Measurements from ENCODE around the gene RASA3. TPM values are rescaled to one million over a fixed set of nuclear protein-coding genes. Genes with fewer than 3 reads are reported as not detected.

The RASA3 gene
- total RNA-seq, 4 donors from 2014 or later: 29.5 to 38.1 (median 34.6) TPM

DNA sequence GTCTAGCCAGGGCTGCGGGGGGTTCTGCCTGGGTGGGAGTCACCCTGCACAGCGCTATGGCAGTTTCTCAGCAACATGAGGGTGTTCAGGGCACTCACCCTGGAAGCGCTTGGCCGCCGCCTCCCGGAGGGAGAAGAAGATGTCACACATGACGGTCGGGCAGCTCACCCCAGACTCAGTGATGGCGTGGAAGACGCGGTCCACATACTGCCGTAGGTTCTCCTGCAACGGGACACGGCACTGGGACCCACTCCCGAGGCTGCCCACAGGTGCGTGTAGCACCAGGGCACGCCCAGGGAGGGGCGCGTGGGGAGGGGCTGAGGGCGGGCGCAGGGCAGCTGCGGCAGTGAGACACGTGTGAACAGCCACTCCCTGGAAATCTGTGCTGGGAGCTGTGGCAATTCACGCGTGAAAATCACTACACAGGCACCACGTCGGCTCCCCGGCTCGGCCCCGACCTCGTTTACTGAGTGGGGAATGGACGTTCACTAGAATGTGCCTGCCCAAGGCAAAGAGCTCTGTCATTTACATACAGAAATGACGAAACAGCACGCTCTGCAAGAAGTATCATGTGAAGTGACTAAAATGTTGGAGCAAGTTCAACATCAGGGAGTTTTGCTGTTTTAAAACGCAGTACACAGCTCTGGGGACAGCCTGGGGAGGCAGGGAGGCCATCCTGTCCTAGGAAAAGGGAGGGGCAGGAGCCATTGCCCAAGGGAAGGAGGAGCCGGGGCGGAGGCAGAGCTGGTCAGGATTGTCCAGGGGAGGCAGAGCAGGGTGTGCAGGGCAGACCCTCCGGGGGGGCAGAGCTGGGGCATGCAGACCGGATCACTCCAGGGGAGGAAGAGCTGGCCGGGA lies 117.1 kb downstream of the RASA3 start:
- H3K27me3 ChIP-seq: peaks cover 0 to 4% (median 0%) of the 10 kb centered on the region in 4 donors

DNA sequence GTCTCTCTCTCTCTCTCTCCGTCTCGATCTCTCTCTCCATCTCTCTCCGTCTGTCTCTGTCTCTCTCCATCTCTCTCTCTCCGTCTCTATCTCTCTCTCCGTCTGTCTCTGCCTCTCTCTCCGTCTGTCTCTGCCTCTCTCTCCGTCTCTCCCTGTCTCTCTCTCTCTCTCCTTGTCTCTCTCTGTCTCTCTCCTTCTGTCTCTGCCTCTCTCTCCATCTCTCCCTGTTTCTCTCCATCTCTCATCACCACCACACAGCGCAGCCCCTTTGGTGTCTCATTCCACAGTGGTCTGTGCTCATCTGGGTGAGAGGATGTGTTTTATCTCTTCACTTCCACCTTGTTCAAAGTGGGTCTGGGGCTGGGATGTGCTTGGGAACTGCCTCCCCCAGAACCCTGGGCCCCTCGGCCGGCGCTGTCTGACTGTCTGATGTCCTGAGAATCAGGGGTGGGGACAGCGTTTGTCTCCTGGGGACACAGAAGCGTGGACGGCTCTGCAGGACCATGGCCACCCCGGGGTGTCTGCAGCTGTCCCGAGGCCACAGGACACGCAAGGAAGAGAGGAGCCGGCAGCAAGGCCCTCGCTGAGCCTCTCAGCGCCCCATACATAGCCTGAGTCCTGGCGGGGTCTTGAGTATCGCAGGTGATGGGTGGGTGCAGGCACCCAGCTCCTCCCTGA lies 118.3 kb downstream of the RASA3 start:
- intact Hi-C loops (cut with DNase I): no loop called here
- Histone ChIP-seq H3K9me3 (no peaks in the 10 kb centered on the region), H3K4me3 (no peak overlapping the region), H3K27me3 (peaks cover 0 to 4% (median 0%) of the 10 kb centered on the region in 4 donors), H3K36me3 (peaks cover 40 to 89% (median 78%) of the 10 kb centered on the region in 4 donors), H3K27ac (replicated peaks in 1 of 4) (no peak overlapping the region), H3K4me1 (no peaks in the 10 kb centered on the region)
- WGBS: 98% methylated on average over 14 of the region's 22 CpGs
- TF ChIP-seq, protein P1, sequence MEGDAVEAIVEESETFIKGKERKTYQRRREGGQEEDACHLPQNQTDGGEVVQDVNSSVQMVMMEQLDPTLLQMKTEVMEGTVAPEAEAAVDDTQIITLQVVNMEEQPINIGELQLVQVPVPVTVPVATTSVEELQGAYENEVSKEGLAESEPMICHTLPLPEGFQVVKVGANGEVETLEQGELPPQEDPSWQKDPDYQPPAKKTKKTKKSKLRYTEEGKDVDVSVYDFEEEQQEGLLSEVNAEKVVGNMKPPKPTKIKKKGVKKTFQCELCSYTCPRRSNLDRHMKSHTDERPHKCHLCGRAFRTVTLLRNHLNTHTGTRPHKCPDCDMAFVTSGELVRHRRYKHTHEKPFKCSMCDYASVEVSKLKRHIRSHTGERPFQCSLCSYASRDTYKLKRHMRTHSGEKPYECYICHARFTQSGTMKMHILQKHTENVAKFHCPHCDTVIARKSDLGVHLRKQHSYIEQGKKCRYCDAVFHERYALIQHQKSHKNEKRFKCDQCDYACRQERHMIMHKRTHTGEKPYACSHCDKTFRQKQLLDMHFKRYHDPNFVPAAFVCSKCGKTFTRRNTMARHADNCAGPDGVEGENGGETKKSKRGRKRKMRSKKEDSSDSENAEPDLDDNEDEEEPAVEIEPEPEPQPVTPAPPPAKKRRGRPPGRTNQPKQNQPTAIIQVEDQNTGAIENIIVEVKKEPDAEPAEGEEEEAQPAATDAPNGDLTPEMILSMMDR (IDR thresholded peaks at IDR 0.05): no peak
- TF ChIP-seq POLR2A (IDR thresholded peaks at IDR 0.05; ENCODE audit: low read depth): no peak
- no peak for TF ChIP-seq POLR2AphosphoS5 (IDR thresholded peaks at IDR 0.05)
- no peak for TF ChIP-seq EP300 (IDR thresholded peaks at IDR 0.05)
- no peak for DNase-seq (ENCODE audit: extremely low spot score)

More for the DNA sequence above, 117.1 kb downstream of the RASA3 start:
- H3K4me1 ChIP-seq: no peaks in the 10 kb centered on the region
- TF ChIP-seq EP300 (IDR thresholded peaks at IDR 0.05) (no peak), POLR2AphosphoS5 (IDR thresholded peaks at IDR 0.05) (no peak), POLR2A (IDR thresholded peaks at IDR 0.05; ENCODE audit: low read depth) (no peak)
- TF ChIP-seq, protein P1 (IDR thresholded peaks at IDR 0.05): no peak
- WGBS: 84% methylated on average over 35 of the region's 40 CpGs
- DNase-seq (ENCODE audit: extremely low spot score): no peak
- H3K27ac ChIP-seq (replicated peaks in 1 of 4): no peak overlapping the region
- H3K9me3 ChIP-seq: no peaks in the 10 kb centered on the region
- H3K4me3 ChIP-seq: no peak overlapping the region
- peaks cover 32 to 85% (median 70%) of the 10 kb centered on the region in 4 donors for H3K36me3 ChIP-seq
- intact Hi-C loops (cut with DNase I): no loop called here

DNA sequence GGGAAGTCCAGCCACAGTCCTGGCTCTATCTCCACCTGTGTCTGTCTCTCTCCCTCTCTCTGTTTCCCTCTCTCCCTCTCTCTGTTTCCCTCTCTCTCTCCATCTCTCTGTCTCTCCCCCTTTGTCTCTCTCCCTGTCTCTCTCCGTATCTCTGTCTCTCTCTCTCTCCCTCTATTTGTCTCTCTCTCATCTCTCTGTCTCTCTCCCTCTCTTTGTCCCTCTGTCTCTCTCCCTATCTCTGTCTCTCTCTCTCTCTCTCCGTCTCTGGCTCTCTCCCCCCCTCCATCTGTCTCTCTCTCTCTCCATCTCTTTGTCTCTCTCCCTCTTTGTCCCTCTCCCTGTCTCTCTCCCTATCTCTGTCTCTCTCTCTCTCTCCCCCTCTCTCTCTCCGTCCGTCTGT lies 119.1 kb downstream of the RASA3 start:
- Histone ChIP-seq H3K27me3 (peaks cover 0 to 4% (median 0%) of the 10 kb centered on the region in 4 donors), H3K27ac (replicated peaks in 1 of 4) (no peak overlapping the region), H3K9me3 (no peaks in the 10 kb centered on the region), H3K4me1 (no peaks in the 10 kb centered on the region), H3K36me3 (peaks cover 40 to 86% (median 75%) of the 10 kb centered on the region in 4 donors), H3K4me3 (no peak overlapping the region)
- intact Hi-C loops (cut with DNase I): no loop called here
- no peak for TF ChIP-seq POLR2A (IDR thresholded peaks at IDR 0.05; ENCODE audit: low read depth)
- TF ChIP-seq POLR2AphosphoS5 (IDR thresholded peaks at IDR 0.05): no peak
- TF ChIP-seq, protein P1 (IDR thresholded peaks at IDR 0.05): no peak
- no peak for TF ChIP-seq EP300 (IDR thresholded peaks at IDR 0.05)
- DNase-seq (ENCODE audit: extremely low spot score): no peak
- 80% methylated on average over 4 of the region's 4 CpGs for WGBS

DNA sequence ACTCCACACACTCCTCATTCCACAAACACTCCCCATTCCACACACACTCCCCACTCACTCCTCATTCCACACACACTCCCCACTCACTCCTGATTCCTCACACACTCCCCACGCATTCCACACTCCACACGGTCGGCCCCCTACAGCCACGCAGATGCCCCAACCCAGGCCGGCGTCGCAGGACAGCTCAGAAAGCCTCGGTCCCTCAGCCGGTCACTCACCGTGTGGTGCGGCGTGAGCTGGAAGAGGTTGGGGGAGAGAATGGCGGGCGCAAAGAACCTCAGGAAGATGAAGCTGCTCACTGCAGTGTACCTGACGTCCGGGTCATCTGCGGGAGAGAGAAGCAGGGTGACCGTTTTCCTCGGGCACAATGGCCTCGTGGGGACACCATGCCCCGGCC lies 119.5 kb downstream of the RASA3 start:
- Histone ChIP-seq H3K27ac (replicated peaks in 1 of 4) (no peak overlapping the region), H3K36me3 (peaks cover 40 to 81% (median 70%) of the 10 kb centered on the region in 4 donors), H3K4me1 (no peaks in the 10 kb centered on the region), H3K27me3 (peaks cover 0 to 4% (median 0%) of the 10 kb centered on the region in 4 donors), H3K9me3 (no peaks in the 10 kb centered on the region), H3K4me3 (no peak overlapping the region)
- intact Hi-C loops (cut with DNase I): no loop called here
- DNase-seq (ENCODE audit: extremely low spot score): no peak
- 91% methylated on average over 21 of the region's 21 CpGs for WGBS
- TF ChIP-seq EP300 (IDR thresholded peaks at IDR 0.05) (no peak), POLR2A (IDR thresholded peaks at IDR 0.05; ENCODE audit: low read depth) (no peak), POLR2AphosphoS5 (IDR thresholded peaks at IDR 0.05) (no peak)
- TF ChIP-seq, protein P1 (IDR thresholded peaks at IDR 0.05): no peak

Data from esophagus muscularis mucosa (tissue), 4 donors.